Measurements from ENCODE around the gene COX4I2.

DNA sequence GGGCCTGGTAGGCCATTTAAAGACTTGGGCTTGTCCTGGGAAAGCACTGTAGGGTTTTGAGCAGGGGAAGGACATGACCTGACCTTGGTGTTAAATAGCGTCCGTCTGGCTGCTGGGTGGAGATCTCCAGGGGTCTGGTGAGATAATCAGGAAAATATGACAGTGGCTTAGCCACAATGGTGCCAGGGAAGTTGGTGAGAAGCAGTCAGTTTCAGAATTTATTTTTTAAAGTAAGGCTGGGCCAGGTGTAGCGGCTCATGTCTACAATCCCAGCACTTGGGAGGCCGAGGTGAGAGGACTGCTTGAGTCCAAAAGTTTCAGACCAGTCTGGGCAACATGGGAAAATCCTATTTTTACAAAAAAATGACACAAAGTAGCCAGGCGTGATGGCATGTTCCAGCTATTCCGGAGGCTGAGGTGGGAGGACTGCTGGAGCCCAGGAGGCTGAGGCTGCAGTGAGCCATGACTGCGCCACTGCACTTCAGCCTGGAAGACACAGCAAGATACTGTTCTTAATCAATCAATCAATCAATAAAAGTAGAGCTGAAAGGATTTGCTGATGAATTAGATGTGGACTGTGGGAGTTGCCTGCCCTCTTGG lies 43.5 kb downstream of the COX4I2 start:
- TF ChIP-seq, protein P1, sequence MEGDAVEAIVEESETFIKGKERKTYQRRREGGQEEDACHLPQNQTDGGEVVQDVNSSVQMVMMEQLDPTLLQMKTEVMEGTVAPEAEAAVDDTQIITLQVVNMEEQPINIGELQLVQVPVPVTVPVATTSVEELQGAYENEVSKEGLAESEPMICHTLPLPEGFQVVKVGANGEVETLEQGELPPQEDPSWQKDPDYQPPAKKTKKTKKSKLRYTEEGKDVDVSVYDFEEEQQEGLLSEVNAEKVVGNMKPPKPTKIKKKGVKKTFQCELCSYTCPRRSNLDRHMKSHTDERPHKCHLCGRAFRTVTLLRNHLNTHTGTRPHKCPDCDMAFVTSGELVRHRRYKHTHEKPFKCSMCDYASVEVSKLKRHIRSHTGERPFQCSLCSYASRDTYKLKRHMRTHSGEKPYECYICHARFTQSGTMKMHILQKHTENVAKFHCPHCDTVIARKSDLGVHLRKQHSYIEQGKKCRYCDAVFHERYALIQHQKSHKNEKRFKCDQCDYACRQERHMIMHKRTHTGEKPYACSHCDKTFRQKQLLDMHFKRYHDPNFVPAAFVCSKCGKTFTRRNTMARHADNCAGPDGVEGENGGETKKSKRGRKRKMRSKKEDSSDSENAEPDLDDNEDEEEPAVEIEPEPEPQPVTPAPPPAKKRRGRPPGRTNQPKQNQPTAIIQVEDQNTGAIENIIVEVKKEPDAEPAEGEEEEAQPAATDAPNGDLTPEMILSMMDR (IDR thresholded peaks at IDR 0.05) = no peak
- TF ChIP-seq POLR2A (IDR thresholded peaks at IDR 0.05) = no peak
